Ishikawa (cell line): ENCODE measurements around the gene SLC33A1.

Source experiments
- CEBPB ChIP-seq: IDR thresholded peaks from 2 replicates; pipeline ENCODE4 v1.6.1; 2012
- CREB1 ChIP-seq: IDR thresholded peaks from 2 replicates; pipeline ENCODE4 v1.6.1; 2012; ENCODE audit warnings: low read depth
- EGR1 ChIP-seq: IDR thresholded peaks from 2 replicates; pipeline ENCODE4 v1.6.1; 2012
- EP300 ChIP-seq: IDR thresholded peaks from 2 replicates; pipeline ENCODE4 v1.6.1; 2012; ENCODE audit warnings: borderline replicate concordance
- NFIC ChIP-seq: IDR thresholded peaks from 2 replicates; pipeline ENCODE4 v1.6.1; 2012
- RAD21 ChIP-seq: IDR thresholded peaks from 2 replicates; pipeline ENCODE4 v1.6.1; 2012; ENCODE audit warnings: low read depth
- TAF1 ChIP-seq: IDR thresholded peaks from 2 replicates; pipeline ENCODE4 v1.6.1; 2012; ENCODE audit warnings: low read depth, mild to moderate bottlenecking
- TEAD4 ChIP-seq: IDR thresholded peaks from 2 replicates; pipeline ENCODE4 v1.6.1; 2012
- YY1 ChIP-seq: IDR thresholded peaks from 2 replicates; pipeline ENCODE4 v1.6.1; 2012; ENCODE audit warnings: low read depth
- ZBTB7A ChIP-seq: IDR thresholded peaks from 2 replicates; pipeline ENCODE4 v1.6.1; 2012; ENCODE audit warnings: low read depth
- TF ChIP-seq, protein P1 (sequence below): IDR thresholded peaks from 2 replicates; pipeline ENCODE4 v1.6.1; 2012
- TF ChIP-seq, protein P2 (sequence below): IDR thresholded peaks from 2 replicates; pipeline ENCODE4 v1.6.1; 2012; ENCODE audit warnings: low read depth, mild to moderate bottlenecking
- TF ChIP-seq, protein P3 (sequence below): IDR thresholded peaks from 2 replicates; pipeline ENCODE4 v1.6.1; 2012

DNA sequence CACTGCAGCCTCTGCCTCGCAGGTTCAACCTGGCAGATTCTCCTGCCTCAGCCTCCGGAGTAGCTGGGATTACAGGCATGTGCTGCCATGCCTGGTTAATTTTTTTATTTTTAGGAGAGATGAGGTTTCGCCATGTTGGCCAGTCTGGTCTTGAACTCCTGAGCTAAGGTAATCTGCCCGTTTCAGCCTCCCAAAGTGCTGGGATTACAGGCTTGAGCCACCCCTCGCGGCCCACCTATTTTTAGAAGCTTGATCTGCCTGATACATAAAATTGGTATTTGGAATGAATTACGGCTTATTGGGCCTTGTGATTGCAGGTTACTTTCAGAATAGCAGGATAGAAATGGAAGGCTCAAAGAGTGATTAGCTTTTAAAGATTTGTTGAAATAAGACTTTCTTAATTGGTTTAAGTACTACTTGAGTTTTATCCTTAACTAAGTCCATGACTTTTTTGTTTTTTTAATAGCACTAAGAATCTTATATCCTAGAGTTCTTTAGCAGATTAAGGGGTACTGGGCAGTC, 41.2 kb upstream of the SLC33A1 start:
- no peak for TF ChIP-seq YY1
- TF ChIP-seq CEBPB = no peak
- no peak for TF ChIP-seq TAF1
- TF ChIP-seq CREB1 = no peak
- TF ChIP-seq, protein P1, sequence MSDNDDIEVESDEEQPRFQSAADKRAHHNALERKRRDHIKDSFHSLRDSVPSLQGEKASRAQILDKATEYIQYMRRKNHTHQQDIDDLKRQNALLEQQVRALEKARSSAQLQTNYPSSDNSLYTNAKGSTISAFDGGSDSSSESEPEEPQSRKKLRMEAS = no peak
- TF ChIP-seq, protein P2, sequence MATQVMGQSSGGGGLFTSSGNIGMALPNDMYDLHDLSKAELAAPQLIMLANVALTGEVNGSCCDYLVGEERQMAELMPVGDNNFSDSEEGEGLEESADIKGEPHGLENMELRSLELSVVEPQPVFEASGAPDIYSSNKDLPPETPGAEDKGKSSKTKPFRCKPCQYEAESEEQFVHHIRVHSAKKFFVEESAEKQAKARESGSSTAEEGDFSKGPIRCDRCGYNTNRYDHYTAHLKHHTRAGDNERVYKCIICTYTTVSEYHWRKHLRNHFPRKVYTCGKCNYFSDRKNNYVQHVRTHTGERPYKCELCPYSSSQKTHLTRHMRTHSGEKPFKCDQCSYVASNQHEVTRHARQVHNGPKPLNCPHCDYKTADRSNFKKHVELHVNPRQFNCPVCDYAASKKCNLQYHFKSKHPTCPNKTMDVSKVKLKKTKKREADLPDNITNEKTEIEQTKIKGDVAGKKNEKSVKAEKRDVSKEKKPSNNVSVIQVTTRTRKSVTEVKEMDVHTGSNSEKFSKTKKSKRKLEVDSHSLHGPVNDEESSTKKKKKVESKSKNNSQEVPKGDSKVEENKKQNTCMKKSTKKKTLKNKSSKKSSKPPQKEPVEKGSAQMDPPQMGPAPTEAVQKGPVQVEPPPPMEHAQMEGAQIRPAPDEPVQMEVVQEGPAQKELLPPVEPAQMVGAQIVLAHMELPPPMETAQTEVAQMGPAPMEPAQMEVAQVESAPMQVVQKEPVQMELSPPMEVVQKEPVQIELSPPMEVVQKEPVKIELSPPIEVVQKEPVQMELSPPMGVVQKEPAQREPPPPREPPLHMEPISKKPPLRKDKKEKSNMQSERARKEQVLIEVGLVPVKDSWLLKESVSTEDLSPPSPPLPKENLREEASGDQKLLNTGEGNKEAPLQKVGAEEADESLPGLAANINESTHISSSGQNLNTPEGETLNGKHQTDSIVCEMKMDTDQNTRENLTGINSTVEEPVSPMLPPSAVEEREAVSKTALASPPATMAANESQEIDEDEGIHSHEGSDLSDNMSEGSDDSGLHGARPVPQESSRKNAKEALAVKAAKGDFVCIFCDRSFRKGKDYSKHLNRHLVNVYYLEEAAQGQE = no peak
- no peak for TF ChIP-seq NFIC
- no peak for TF ChIP-seq ZBTB7A
- no peak for TF ChIP-seq EGR1
- TF ChIP-seq, protein P3, sequence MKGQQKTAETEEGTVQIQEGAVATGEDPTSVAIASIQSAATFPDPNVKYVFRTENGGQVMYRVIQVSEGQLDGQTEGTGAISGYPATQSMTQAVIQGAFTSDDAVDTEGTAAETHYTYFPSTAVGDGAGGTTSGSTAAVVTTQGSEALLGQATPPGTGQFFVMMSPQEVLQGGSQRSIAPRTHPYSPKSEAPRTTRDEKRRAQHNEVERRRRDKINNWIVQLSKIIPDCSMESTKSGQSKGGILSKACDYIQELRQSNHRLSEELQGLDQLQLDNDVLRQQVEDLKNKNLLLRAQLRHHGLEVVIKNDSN = no peak
- no peak for TF ChIP-seq RAD21
- TF ChIP-seq EP300 = no peak
- no peak for TF ChIP-seq TEAD4
